HepG2 (cell line): ENCODE results near the gene RAB6A. TPM values are rescaled to one million over a fixed set of nuclear protein-coding genes. Genes with fewer than 3 reads are reported as not detected.

ENCODE experiments used
- ARNT2 ChIP-seq: sonication (generic); formaldehyde crosslinking; IDR thresholded peaks from 2 replicates; pipeline ENCODE4 v1.8.0; 2022; ENCODE audit warnings: mild to moderate bottlenecking, low read depth, missing genetic modification reagents, moderate library complexity
- ATF5 ChIP-seq: sonication (generic); formaldehyde crosslinking; IDR thresholded peaks from 2 replicates; pipeline ENCODE4 v1.4.0; 2020; ENCODE audit warnings: mild to moderate bottlenecking, low read depth, missing genetic modification reagents
- CBX1 ChIP-seq: IDR thresholded peaks from one replicate; pipeline ENCODE4 v1.6.1; 2016; ENCODE audit warnings: antibody characterized with exemption, low read depth
- CHCHD3 ChIP-seq: sonication (generic); formaldehyde crosslinking; IDR thresholded peaks from 2 replicates; pipeline ENCODE4 v1.8.0; 2022; ENCODE audit warnings: mild to moderate bottlenecking, missing genetic modification reagents, moderate library complexity
- CHD4 ChIP-seq: fragments of 200-600 bp; sonication (generic); IDR thresholded peaks from 2 replicates; pipeline ENCODE4 v1.7.0; 2017; ENCODE audit warnings: mild to moderate bottlenecking, low read length, borderline replicate concordance
- CREB3 ChIP-seq: sonication (generic); formaldehyde crosslinking; IDR thresholded peaks from 2 replicates; pipeline ENCODE4 v1.5.0; 2020; ENCODE audit warnings: missing genetic modification reagents
- FOSL2 ChIP-seq: sonication (generic); formaldehyde crosslinking; IDR thresholded peaks from 2 replicates; pipeline ENCODE4 v1.4.0; 2020; ENCODE audit warnings: missing genetic modification reagents
- HINFP ChIP-seq: sonication (generic); formaldehyde crosslinking; IDR thresholded peaks from 2 replicates; pipeline ENCODE4 v1.4.0; 2020; ENCODE audit warnings: low read depth, mild to moderate bottlenecking, missing genetic modification reagents
- KDM5B ChIP-seq: sonication (generic); formaldehyde crosslinking; IDR thresholded peaks from 2 replicates; pipeline ENCODE4 v1.4.0; 2020; ENCODE audit warnings: missing genetic modification reagents, mild to moderate bottlenecking, borderline replicate concordance
- MZF1 ChIP-seq: sonication (generic); formaldehyde crosslinking; IDR thresholded peaks from 2 replicates; pipeline ENCODE4 v1.8.1; 2023; ENCODE audit warnings: mild to moderate bottlenecking, missing genetic modification reagents, borderline replicate concordance
- NCOA1 ChIP-seq: sonication (generic); formaldehyde crosslinking; IDR thresholded peaks from 2 replicates; pipeline ENCODE4 v1.9.0; 2021; ENCODE audit warnings: missing genetic modification reagents
- NFE2L1 ChIP-seq: sonication (generic); formaldehyde crosslinking; IDR thresholded peaks from 2 replicates; pipeline ENCODE4 v1.4.0; 2020; ENCODE audit warnings: missing genetic modification reagents, mild to moderate bottlenecking, borderline replicate concordance
- PRPF4 ChIP-seq: fragments of 200-400 bp; formaldehyde crosslinking; IDR thresholded peaks from 2 replicates; pipeline ENCODE4 v1.6.1; 2016; ENCODE audit warnings: low read length, low read depth; ENCODE audit not compliant: poor library complexity, severe bottlenecking
- SALL2 ChIP-seq: sonication (generic); formaldehyde crosslinking; IDR thresholded peaks from 2 replicates; pipeline ENCODE4 v1.8.1; 2023; ENCODE audit warnings: mild to moderate bottlenecking, missing genetic modification reagents, inconsistent platforms
- SMC3 ChIP-seq: IDR thresholded peaks from 2 replicates; pipeline ENCODE4 v1.6.1; 2011; ENCODE audit warnings: low read length, improper control_type of control experiment
- ZBTB7B ChIP-seq: sonication (generic); formaldehyde crosslinking; IDR thresholded peaks from 2 replicates; pipeline ENCODE4 v1.4.0; 2020; ENCODE audit warnings: missing genetic modification reagents
- ZNF275 ChIP-seq: sonication (generic); formaldehyde crosslinking; IDR thresholded peaks from 2 replicates; pipeline ENCODE4 v1.8.0; 2022; ENCODE audit warnings: missing genetic modification reagents, mild to moderate bottlenecking, inconsistent platforms, borderline replicate concordance
- ZNF281 ChIP-seq: sonication (generic); formaldehyde crosslinking; IDR thresholded peaks from 2 replicates; pipeline ENCODE4 v1.4.0; 2020; ENCODE audit warnings: missing genetic modification reagents, borderline replicate concordance
- ZNF383 ChIP-seq: sonication (generic); formaldehyde crosslinking; IDR thresholded peaks from 2 replicates; pipeline ENCODE4 v1.4.0; 2020; ENCODE audit warnings: missing genetic modification reagents, mild to moderate bottlenecking, borderline replicate concordance
- ZNF430 ChIP-seq: sonication (generic); formaldehyde crosslinking; IDR thresholded peaks from 2 replicates; pipeline ENCODE4 v1.9.0; 2021; ENCODE audit warnings: mild to moderate bottlenecking, missing genetic modification reagents
- ZNF432 ChIP-seq: sonication (generic); formaldehyde crosslinking; IDR thresholded peaks from 2 replicates; pipeline ENCODE4 v1.5.0; 2020; ENCODE audit warnings: missing genetic modification reagents, mild to moderate bottlenecking, borderline replicate concordance
- ZNF670 ChIP-seq: sonication (generic); formaldehyde crosslinking; IDR thresholded peaks from 2 replicates; pipeline ENCODE4 v1.8.0; 2022; ENCODE audit warnings: mild to moderate bottlenecking, missing genetic modification reagents, borderline replicate concordance
- ZNF792 ChIP-seq: IDR thresholded peaks from 2 replicates; pipeline ENCODE4 v1.6.1; 2016
- polyA plus RNA-seq, 8 experiments: library from polyadenylated mRNA; depleted of rRNA in 3 of 8; stranded (reverse) in 7 of 8; unstranded in 1 of 8; fragments of >200 nt; fragmentation: Illumina TruSeq in 4 of 8; extraction: Trizol in 4 of 8; gene quantifications; 2 replicates each; pipeline versions ENCODE4 v1.2.1 to v1.2.3, GENCODE V29; 2011 to 2016; ENCODE audit warnings: low read depth in 4 of 8, missing spikeins in 1 of 8, mixed read lengths in 1 of 8; ENCODE audit not compliant: insufficient read depth in 1 of 8
- total RNA-seq, 5 experiments: library from RNA; depleted of rRNA; stranded (reverse); fragments of >200 nt; fragmentation: Illumina TruSeq; extraction: Trizol; gene quantifications; 2 replicates each; pipeline ENCODE4 v1.2.3, GENCODE V29; 2016; ENCODE audit warnings: low read depth in 1 of 5

RAB6A gene
- total and polyA plus RNA-seq, 2 of the 13 experiments (the other 11 are each of a cell fraction or from before 2014, with no cell fraction given), result 74.3 to 121 TPM

- TF ChIP-seq ZNF275 (CRISPR knock-in tag) (0 out of 2 replicates have a peak, but pooled peaks have one; percentile 4), ARNT2 (CRISPR knock-in tag) (peak; percentile 84; the same call in 1 of the 2 replicates), ZNF792 (CRISPR knock-in tag) (no peak), NFE2L1 (no peak), CBX1 (peak; percentile 56), ZNF670 (CRISPR knock-in tag) (no peak), FOSL2 (no peak), NCOA1 (no peak), CHCHD3 (CRISPR knock-in tag) (no peak), HINFP (no peak), ZBTB7B (CRISPR knock-in tag) (no peak), MZF1 (CRISPR knock-in tag) (no peak), CHD4 (no peak), KDM5B (peak; percentile 80), ZNF430 (CRISPR knock-in tag) (peak; percentile 56; the same call in 1 of the 2 replicates), SMC3 (no peak), ZNF432 (CRISPR knock-in tag) (no peak), PRPF4 (no peak), CREB3 (CRISPR knock-in tag) (peak; percentile 57; the same call in 1 of the 2 replicates), ZNF281 (CRISPR knock-in tag) (no peak), ATF5 (CRISPR knock-in tag) (no peak), ZNF383 (CRISPR knock-in tag) (no peak), SALL2 (peak; percentile 90)
Observed at GRCh38 chr11:73760679-73761402, at the start of gene RAB6A (continued).
